Chondrocyte (in vitro differentiated cells): Measurements from ENCODE around the gene SEC24C. TPM values are rescaled to one million over a fixed set of nuclear protein-coding genes. Genes with fewer than 3 reads are reported as not detected.
A peak's percentile ranks its signal among the peaks of the same experiment; 100 is the strongest.

Experiments
- DNase-seq: peaks from one replicate; pipeline ENCODE4 v3.0.0; 2021; ENCODE audit warnings: mixed read lengths, low spot score
- H3K27ac Mint-ChIP-seq: one replicate; pipeline ENCODE4 v1.8.0; 2021; ENCODE audit warnings: mild to moderate bottlenecking, moderate library complexity, mixed read lengths; ENCODE audit not compliant: unreplicated experiment
- H3K27me3 Mint-ChIP-seq: 2 replicates; pipeline ENCODE4 v1.8.0; 2021; ENCODE audit warnings: low read depth, mixed read lengths
- H3K36me3 Mint-ChIP-seq: 2 replicates; pipeline ENCODE4 v1.8.0; 2021; ENCODE audit warnings: low read depth, mixed read lengths
- H3K4me1 Mint-ChIP-seq: 2 replicates; pipeline ENCODE4 v1.8.0; 2021; ENCODE audit warnings: low read depth, mild to moderate bottlenecking, mixed read lengths
- H3K4me3 Mint-ChIP-seq: one replicate; pipeline ENCODE4 v1.8.0; 2021; ENCODE audit warnings: mild to moderate bottlenecking, moderate library complexity, mixed read lengths; ENCODE audit not compliant: unreplicated experiment
- H3K9me3 Mint-ChIP-seq: 2 replicates; pipeline ENCODE4 v1.8.0; 2021; ENCODE audit warnings: low read depth, mixed read lengths
- CTCF ChIP-seq: fragments of 200-600 bp; sonication (generic); IDR thresholded peaks from 2 replicates; pipeline ENCODE4 v1.5.0; 2021; ENCODE audit warnings: antibody characterized with exemption, mild to moderate bottlenecking, moderate library complexity
- total RNA-seq: library from RNA; stranded (reverse); gene quantifications from 3 replicates; pipeline ENCODE4 v1.2.1, GENCODE V29; 2021

The SEC24C gene
- total RNA-seq, 1 donor from 2014 or later, result 55.6 TPM

- H3K27ac Mint-ChIP-seq, result no peak overlapping the region
These were observed 73.7 kb downstream of the SEC24C start for GRCh38 chr10:73817826-73818225.

GRCh38 chr10:73818402-73818801 is 74.2 kb downstream of the SEC24C start:
- DNase-seq, result no peak
- Mint-ChIP-seq H3K36me3 (peaks cover 15% of the 10 kb centered on the region), H3K27ac (no peak overlapping the region), H3K27me3 (no peaks in the 10 kb centered on the region), H3K4me1 (peaks cover 15% of the 10 kb centered on the region), H3K4me3 (no peak overlapping the region), H3K9me3 (no peaks in the 10 kb centered on the region)
- TF ChIP-seq CTCF, result no peak

More at GRCh38 chr10:73817826-73818225, 73.7 kb downstream of the SEC24C start:
- no peaks in the 10 kb centered on the region for H3K9me3 Mint-ChIP-seq
- H3K4me3 Mint-ChIP-seq, result no peak overlapping the region
- H3K27me3 Mint-ChIP-seq, result no peaks in the 10 kb centered on the region
- H3K36me3 Mint-ChIP-seq, result peaks cover 15% of the 10 kb centered on the region
- no peak for DNase-seq
- peaks cover 15% of the 10 kb centered on the region for H3K4me1 Mint-ChIP-seq
- TF ChIP-seq CTCF, result no peak

- no peaks in the 10 kb centered on the region for H3K9me3 Mint-ChIP-seq
- peaks cover 12% of the 10 kb centered on the region for H3K36me3 Mint-ChIP-seq
- H3K27ac Mint-ChIP-seq, result no peak overlapping the region
- H3K27me3 Mint-ChIP-seq, result no peaks in the 10 kb centered on the region
- no peak for DNase-seq
- H3K4me1 Mint-ChIP-seq, result peaks cover 15% of the 10 kb centered on the region
- no peak for TF ChIP-seq CTCF
- H3K4me3 Mint-ChIP-seq, result no peak overlapping the region
These were observed 74.9 kb downstream of the SEC24C start for GRCh38 chr10:73819081-73819480.

GRCh38 chr10:73819513-73820093 is 75.4 kb downstream of the SEC24C start:
- TF ChIP-seq CTCF, result peak; percentile 13
- Mint-ChIP-seq H3K4me3 (no peak overlapping the region), H3K36me3 (peaks cover 12% of the 10 kb centered on the region), H3K9me3 (no peaks in the 10 kb centered on the region), H3K27ac (no peak overlapping the region), H3K4me1 (peaks cover 15% of the 10 kb centered on the region), H3K27me3 (no peaks in the 10 kb centered on the region)
- DNase-seq, result no peak

Other genes with a start within 250 kb of the SEC24C start
- gene PPP3CB, start 248.3 kb upstream of the SEC24C start, total RNA-seq, result 59.4 to 61.1 TPM (median 60.5 TPM) in 3 replicates
- 5.8 to 11.6 TPM (median 6.5 TPM) in 3 replicates for gene USP54, start 153.0 kb upstream of the SEC24C start, total RNA-seq
- 4.2 to 18.4 TPM (median 5.2 TPM) in 3 replicates for gene MYOZ1, start 102.9 kb upstream of the SEC24C start, total RNA-seq
- 0.13 to 0.45 TPM in 2 of 3 replicates, not detected in the other for gene SYNPO2L, start 88.3 kb upstream of the SEC24C start, total RNA-seq
- gene AGAP5, start 46.3 kb upstream of the SEC24C start, total RNA-seq, result 2.9 to 5.2 TPM (median 3.9 TPM) in 3 replicates
- 14.8 to 27.5 TPM (median 17.4 TPM) in 3 replicates for gene CHCHD1, start 37.7 kb downstream of the SEC24C start, total RNA-seq
- 102 to 124 TPM (median 117 TPM) in 3 replicates for gene ZSWIM8, start 41.2 kb downstream of the SEC24C start, total RNA-seq
- 24.4 to 29.0 TPM (median 27.3 TPM) in 3 replicates for gene NDST2, start 67.2 kb downstream of the SEC24C start, total RNA-seq
- gene CAMK2G, start 130.2 kb downstream of the SEC24C start, total RNA-seq, result 30.5 to 31.7 TPM (median 30.5 TPM) in 3 replicates
- gene PLAU, start 166.8 kb downstream of the SEC24C start, total RNA-seq, result 54.2 to 84.9 TPM (median 54.8 TPM) in 3 replicates